Esophagus muscularis mucosa (tissue), 4 donors: ENCODE data around the gene AGBL2. TPM values are rescaled to one million over a fixed set of nuclear protein-coding genes. Genes with fewer than 3 reads are reported as not detected.
"Not testable (repeated sequence)": the region's sequence is repeated elsewhere in the genome, so short reads cannot be mapped to it uniquely, and the experiment has no call there.

Source experiments
- DNase-seq: peaks from one replicate; pipeline ENCODE4 v3.0.0-alpha.2; 2017; ENCODE audit errors: extremely low spot score
- H3K27ac ChIP-seq, 4 donors: fragments of 200-600 bp; sonication (generic); replicated peaks in 1 of 4; 1 replicate in 3 of 4; 2 replicates in 1 of 4; pipeline ENCODE4 v1.5.1; 2016 to 2019; ENCODE audit warnings: mild to moderate bottlenecking in 1 of 4
- H3K27me3 ChIP-seq, 4 donors: fragments of 200-600 bp; sonication (generic); one replicate each; pipeline versions ENCODE4 v1.5.1 to v1.6.0; 2016 to 2019
- H3K36me3 ChIP-seq, 4 donors: fragments of 200-600 bp; sonication (generic); one replicate each; pipeline ENCODE4 v1.5.1; 2016 to 2019
- H3K4me1 ChIP-seq, 4 donors: fragments of 200-600 bp; sonication (generic); one replicate each; pipeline ENCODE4 v1.5.1; 2016 to 2019
- H3K4me3 ChIP-seq, 4 donors: fragments of 200-600 bp; sonication (generic); 1 replicate in 2 of 4; 2 replicates in 2 of 4; pipeline ENCODE4 v1.5.1; 2016 to 2019; ENCODE audit warnings: mild to moderate bottlenecking in 4 of 4, moderate library complexity in 1 of 4
- H3K9me3 ChIP-seq, 4 donors: fragments of 200-600 bp; sonication (generic); 1 replicate in 3 of 4; 2 replicates in 1 of 4; pipeline ENCODE4 v1.5.1; 2016 to 2019
- EP300 ChIP-seq: sonication (generic); formaldehyde crosslinking; IDR thresholded peaks from one replicate; pipeline ENCODE4 v1.6.1; 2017; ENCODE audit warnings: antibody characterized with exemption
- POLR2A ChIP-seq: fragments of 450-650 bp; IDR thresholded peaks from one replicate; pipeline ENCODE4 v1.6.1; 2017; ENCODE audit warnings: antibody characterized with exemption, moderate library complexity, mild to moderate bottlenecking, low read depth
- POLR2AphosphoS5 ChIP-seq, 2 donors: sonication (generic); formaldehyde crosslinking; IDR thresholded peaks; one replicate each; pipeline ENCODE4 v1.6.1; 2017; ENCODE audit warnings: antibody characterized with exemption in 2 of 2
- WGBS: methylation state at CpG from one replicate; pipeline ENCODE4 v1.1.5; 2018; 5-methylcytosine and 5-hydroxymethylcytosine counted together
- intact Hi-C: fragments of 100-400 bp; cut with DNase I; formaldehyde crosslinking; loops from one replicate; pipeline ENCODE4 v1.15.1; 2023
- total RNA-seq, 4 donors: library from RNA; depleted of rRNA; stranded (reverse); fragments of >200 nt; gene quantifications; one replicate each; pipeline versions ENCODE4 v1.1.0 to v1.2.1, GENCODE V29; 2016
- TF ChIP-seq, protein P1 (sequence below), 3 experiments: fragments of 200-600 bp in 2 of 3; fragments of 450-650 bp in 1 of 3; sonication (generic) in 2 of 3; IDR thresholded peaks; one replicate each; pipeline ENCODE4 v1.5.1; 2017 to 2019; ENCODE audit warnings: antibody characterized with exemption in 3 of 3, mild to moderate bottlenecking in 2 of 3, moderate library complexity in 1 of 3

AGBL2 gene, protein sequence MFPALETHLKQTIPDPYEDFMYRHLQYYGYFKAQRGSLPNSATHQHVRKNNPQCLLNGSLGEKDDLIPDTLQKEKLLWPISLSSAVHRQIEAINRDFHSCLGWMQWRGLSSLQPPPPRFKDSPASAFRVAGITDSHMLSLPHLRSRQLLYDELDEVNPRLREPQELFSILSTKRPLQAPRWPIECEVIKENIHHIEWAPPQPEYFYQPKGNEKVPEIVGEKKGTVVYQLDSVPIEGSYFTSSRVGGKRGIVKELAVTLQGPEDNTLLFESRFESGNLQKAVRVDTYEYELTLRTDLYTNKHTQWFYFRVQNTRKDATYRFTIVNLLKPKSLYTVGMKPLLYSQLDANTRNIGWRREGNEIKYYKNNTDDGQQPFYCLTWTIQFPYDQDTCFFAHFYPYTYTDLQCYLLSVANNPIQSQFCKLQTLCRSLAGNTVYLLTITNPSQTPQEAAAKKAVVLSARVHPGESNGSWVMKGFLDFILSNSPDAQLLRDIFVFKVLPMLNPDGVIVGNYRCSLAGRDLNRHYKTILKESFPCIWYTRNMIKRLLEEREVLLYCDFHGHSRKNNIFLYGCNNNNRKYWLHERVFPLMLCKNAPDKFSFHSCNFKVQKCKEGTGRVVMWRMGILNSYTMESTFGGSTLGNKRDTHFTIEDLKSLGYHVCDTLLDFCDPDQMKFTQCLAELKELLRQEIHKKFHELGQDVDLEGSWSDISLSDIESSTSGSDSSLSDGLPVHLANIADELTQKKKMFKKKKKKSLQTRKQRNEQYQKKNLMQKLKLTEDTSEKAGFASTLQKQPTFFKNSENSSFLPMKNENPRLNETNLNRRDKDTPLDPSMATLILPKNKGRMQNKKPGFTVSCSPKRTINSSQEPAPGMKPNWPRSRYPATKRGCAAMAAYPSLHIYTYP
- total RNA-seq, result 1 to 10 TPM in 1 of 4 donors, under 1 TPM in 1, not detected in 2; 0.42 to 1.8 TPM

- intact Hi-C loops, result loop anchor here (5.0 kb wide), 1 partner anchor 73 kb away; the partner anchor contains the start of gene MTCH2
- Histone ChIP-seq H3K36me3 (peaks cover 31 to 43% (median 38%) of the 10 kb centered on the region in 4 donors), H3K27ac (peak within 1 kb of the TSS; percentile 67 to 82 (median 76)), H3K4me1 (peaks cover 0 to 11% (median 5%) of the 10 kb centered on the region in 4 donors), H3K9me3 (no peaks in the 10 kb centered on the region), H3K4me3 (peak within 1 kb of the TSS; percentile 72 to 90 (median 78)), H3K27me3 (no peaks in the 10 kb centered on the region)
- peak; percentile 93 for DNase-seq
- WGBS, result 4% methylated on average over 28 of the region's 35 CpGs
- TF ChIP-seq EP300 (no peak), POLR2AphosphoS5 (IDR thresholded peaks at IDR 0.05) (peak; percentile 56 to 83), POLR2A (no peak)
- TF ChIP-seq, protein P1, sequence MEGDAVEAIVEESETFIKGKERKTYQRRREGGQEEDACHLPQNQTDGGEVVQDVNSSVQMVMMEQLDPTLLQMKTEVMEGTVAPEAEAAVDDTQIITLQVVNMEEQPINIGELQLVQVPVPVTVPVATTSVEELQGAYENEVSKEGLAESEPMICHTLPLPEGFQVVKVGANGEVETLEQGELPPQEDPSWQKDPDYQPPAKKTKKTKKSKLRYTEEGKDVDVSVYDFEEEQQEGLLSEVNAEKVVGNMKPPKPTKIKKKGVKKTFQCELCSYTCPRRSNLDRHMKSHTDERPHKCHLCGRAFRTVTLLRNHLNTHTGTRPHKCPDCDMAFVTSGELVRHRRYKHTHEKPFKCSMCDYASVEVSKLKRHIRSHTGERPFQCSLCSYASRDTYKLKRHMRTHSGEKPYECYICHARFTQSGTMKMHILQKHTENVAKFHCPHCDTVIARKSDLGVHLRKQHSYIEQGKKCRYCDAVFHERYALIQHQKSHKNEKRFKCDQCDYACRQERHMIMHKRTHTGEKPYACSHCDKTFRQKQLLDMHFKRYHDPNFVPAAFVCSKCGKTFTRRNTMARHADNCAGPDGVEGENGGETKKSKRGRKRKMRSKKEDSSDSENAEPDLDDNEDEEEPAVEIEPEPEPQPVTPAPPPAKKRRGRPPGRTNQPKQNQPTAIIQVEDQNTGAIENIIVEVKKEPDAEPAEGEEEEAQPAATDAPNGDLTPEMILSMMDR (IDR thresholded peaks at IDR 0.05), result no peak
Measured at GRCh38 chr11:47715082-47715669, at the start of gene AGBL2. Gene AGBL2 (minus strand): TSS chr11:47715369. CDS start chr11:47714650, 719 bp downstream.

DNA sequence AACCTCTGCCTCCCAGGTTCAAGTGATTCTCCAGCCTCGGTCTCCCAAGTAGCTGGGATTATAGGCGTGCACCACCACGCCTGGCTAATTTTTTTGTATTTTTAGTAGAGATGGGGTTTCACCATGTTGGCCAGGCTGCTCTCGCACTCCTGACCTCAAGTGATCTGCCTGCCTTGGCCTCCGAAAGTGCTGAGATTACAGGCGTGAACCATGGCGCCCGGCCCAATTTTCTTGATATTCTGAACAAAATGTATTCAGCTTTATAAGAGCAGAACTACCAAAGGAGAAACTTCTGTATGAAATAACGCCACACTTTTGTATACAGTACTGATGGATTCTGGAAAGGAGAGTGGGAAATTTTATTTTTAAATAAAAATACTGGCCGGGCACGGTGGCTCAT, 44.1 kb upstream of the AGBL2 start:
- H3K27me3 ChIP-seq, H3K4me1 ChIP-seq, intact Hi-C loops, H3K9me3 ChIP-seq, DNase-seq, H3K27ac ChIP-seq, H3K4me3 ChIP-seq: not testable (repeated sequence)
- H3K36me3 ChIP-seq, result peaks cover 61 to 85% (median 79%) of the 10 kb centered on the region in 4 donors
- 89% methylated on average over 11 of the region's 11 CpGs for WGBS

- H3K36me3 ChIP-seq, result peaks cover 65 to 86% (median 80%) of the 10 kb centered on the region in 4 donors
- no peak for DNase-seq
- intact Hi-C loops, result no loop called here
Measured at GRCh38 chr11:47756208-47756607, 41.0 kb upstream of the AGBL2 start.

DNA sequence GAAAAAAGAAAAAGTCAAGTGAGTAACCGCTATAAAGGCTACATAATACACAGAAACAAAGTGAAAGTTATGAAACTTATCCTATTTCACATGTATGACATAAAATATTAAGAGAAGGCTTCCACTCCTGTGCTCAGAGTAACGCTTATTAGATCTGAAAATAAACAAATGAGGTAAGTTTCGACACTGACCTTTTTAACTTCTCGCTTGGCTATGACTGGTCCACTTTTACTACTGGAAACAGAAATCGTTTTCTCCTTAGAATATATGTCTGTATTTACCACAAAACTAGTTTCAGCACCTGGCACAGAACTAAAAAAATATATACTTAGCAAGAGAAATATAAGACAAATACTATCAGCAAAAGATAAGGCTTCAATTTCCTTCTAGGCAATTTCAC, 35.6 kb upstream of the AGBL2 start:
- 74% methylated on average over 5 of the region's 5 CpGs for WGBS
- Histone ChIP-seq H3K4me1 (no peaks in the 10 kb centered on the region), H3K9me3 (no peaks in the 10 kb centered on the region), H3K27me3 (no peaks in the 10 kb centered on the region), H3K36me3 (peaks cover 84 to 89% (median 88%) of the 10 kb centered on the region in 4 donors), H3K27ac (no peak overlapping the region), H3K4me3 (no peak overlapping the region)
- TF ChIP-seq POLR2AphosphoS5 (IDR thresholded peaks at IDR 0.05) (no peak), POLR2A (no peak)
- TF ChIP-seq, protein P1 (IDR thresholded peaks at IDR 0.05), result no peak
- intact Hi-C loops, result no loop called here
- DNase-seq, result no peak

More at GRCh38 chr11:47756208-47756607, 41.0 kb upstream of the AGBL2 start:
- WGBS, result 93% methylated on average over 4 of the region's 4 CpGs
- H3K9me3 ChIP-seq, result no peaks in the 10 kb centered on the region
- H3K27ac ChIP-seq, result no peak overlapping the region
- H3K4me3 ChIP-seq, result no peak overlapping the region
- TF ChIP-seq EP300 (no peak), POLR2A (no peak), POLR2AphosphoS5 (IDR thresholded peaks at IDR 0.05) (no peak)
- TF ChIP-seq, protein P1 (IDR thresholded peaks at IDR 0.05), result no peak
- peaks cover 0 to 3% (median 0%) of the 10 kb centered on the region in 4 donors for H3K4me1 ChIP-seq
- H3K27me3 ChIP-seq, result no peaks in the 10 kb centered on the region

DNA sequence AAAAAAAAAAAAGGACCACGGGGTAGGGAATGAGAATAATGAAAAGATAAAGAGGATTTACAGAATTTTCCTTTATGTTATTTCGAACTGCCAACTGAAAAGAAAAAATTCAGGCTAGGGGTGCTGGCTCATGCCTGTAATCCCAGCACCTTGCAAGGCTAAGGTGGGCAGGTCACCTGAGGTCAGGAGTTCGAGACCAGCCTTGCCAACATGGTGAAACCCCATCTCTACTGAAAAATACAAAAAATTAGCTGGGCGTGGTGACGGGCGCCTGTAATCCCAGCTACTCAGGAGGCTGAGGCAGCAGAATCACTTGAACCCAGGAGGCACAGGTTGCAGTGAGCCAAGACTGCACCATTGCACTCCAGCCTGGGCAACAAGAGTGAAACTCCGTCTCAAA, 27.3 kb upstream of the AGBL2 start:
- H3K4me1 ChIP-seq, H3K9me3 ChIP-seq, H3K27ac ChIP-seq, H3K27me3 ChIP-seq, H3K4me3 ChIP-seq, intact Hi-C loops, DNase-seq: not testable (repeated sequence)
- peaks cover 88 to 100% (median 98%) of the 10 kb centered on the region in 4 donors for H3K36me3 ChIP-seq
- WGBS, result 88% methylated on average over 7 of the region's 7 CpGs

DNA sequence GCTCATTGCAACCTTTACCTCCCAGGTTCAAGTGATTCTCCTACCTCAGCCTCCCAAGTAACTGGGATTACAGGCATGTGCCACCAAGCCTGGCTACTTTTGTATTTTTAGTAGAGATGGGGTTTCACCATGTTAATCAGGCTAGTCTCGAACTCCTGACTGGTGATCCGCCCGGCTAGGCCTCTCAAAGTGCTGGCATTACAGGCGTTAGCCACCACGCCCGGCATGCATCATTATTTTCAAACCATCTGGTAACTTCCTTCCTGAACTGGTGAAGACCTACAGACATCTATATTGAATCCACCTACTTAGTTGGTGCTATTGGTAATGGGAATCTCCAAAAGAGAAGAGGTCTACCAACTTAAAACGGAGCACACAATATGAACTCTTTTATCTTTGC, 22.6 kb upstream of the AGBL2 start:
- intact Hi-C loops, H3K27me3 ChIP-seq, H3K4me3 ChIP-seq, H3K27ac ChIP-seq, H3K9me3 ChIP-seq, H3K4me1 ChIP-seq, DNase-seq: not testable (repeated sequence)
- H3K36me3 ChIP-seq, result peaks cover 75 to 100% (median 97%) of the 10 kb centered on the region in 4 donors
- WGBS, result 93% methylated on average over 7 of the region's 7 CpGs
